Uterus (tissue), 4 donors: ENCODE results near the gene SNAP47. TPM values are rescaled to one million over a fixed set of nuclear protein-coding genes. Genes with fewer than 3 reads are reported as not detected.

Experiments
- DNase-seq, 2 donors: peaks; one replicate each; pipeline ENCODE4 v3.0.0-alpha.2; 2019 to 2020
- H3K27ac ChIP-seq, 2 donors: fragments of 200-600 bp; sonication (generic); 1 replicate in 1 of 2; 2 replicates in 1 of 2; pipeline ENCODE4 v1.5.1; 2016 to 2018
- H3K27me3 ChIP-seq, 2 donors: fragments of 200-600 bp; sonication (generic); one replicate each; pipeline ENCODE4 v1.5.1; 2018 to 2019; ENCODE audit warnings: control low read depth in 1 of 2
- H3K36me3 ChIP-seq, 2 donors: fragments of 200-600 bp; sonication (generic); one replicate each; pipeline ENCODE4 v1.5.1; 2019; ENCODE audit warnings: control low read depth in 1 of 2
- H3K4me1 ChIP-seq, 2 donors: fragments of 200-600 bp; sonication (generic); one replicate each; pipeline ENCODE4 v1.5.1; 2018 to 2019; ENCODE audit warnings: control low read depth in 1 of 2
- H3K4me3 ChIP-seq, 2 donors: fragments of 200-600 bp; sonication (generic); 1 replicate in 1 of 2; 2 replicates in 1 of 2; pipeline ENCODE4 v1.5.1; 2018 to 2019; ENCODE audit warnings: mild to moderate bottlenecking in 1 of 2
- H3K9me3 ChIP-seq, 2 donors: fragments of 200-600 bp; sonication (generic); one replicate each; pipeline ENCODE4 v1.5.1; 2019; ENCODE audit warnings: control low read depth in 1 of 2
- CTCF ChIP-seq, 4 experiments: fragments of 200-600 bp in 2 of 4; fragments of 450-650 bp in 2 of 4; sonication (generic) in 2 of 4; IDR thresholded peaks; one replicate each; pipeline ENCODE4 v1.5.1; 2016 to 2019; ENCODE audit warnings: antibody characterized with exemption in 4 of 4, mild to moderate bottlenecking in 2 of 4, moderate library complexity in 1 of 4
- POLR2A ChIP-seq, 2 donors: fragments of 450-650 bp; IDR thresholded peaks; one replicate each; pipeline ENCODE4 v1.6.1; 2016; ENCODE audit warnings: antibody characterized with exemption in 2 of 2, mild to moderate bottlenecking in 1 of 2, moderate library complexity in 1 of 2
- intact Hi-C: fragments of 100-400 bp; cut with DNase I; formaldehyde crosslinking; loops from one replicate; pipeline ENCODE4 v1.15.1; 2023; ENCODE audit warnings: low total_unique reads
- total RNA-seq, 4 donors: library from RNA; depleted of rRNA in 3 of 4; stranded (reverse); fragments of >200 nt in 3 of 4; gene quantifications; one replicate each; pipeline versions ENCODE4 v1.1.0 to v1.2.4, GENCODE V29; 2014 to 2023
- donor health status: DM: yes; HTN: yes; CAD: no.

SNAP47 gene
- total RNA-seq, 4 donors from 2014 or later: 33.3 to 75.5 (median 55.2) TPM

DNA sequence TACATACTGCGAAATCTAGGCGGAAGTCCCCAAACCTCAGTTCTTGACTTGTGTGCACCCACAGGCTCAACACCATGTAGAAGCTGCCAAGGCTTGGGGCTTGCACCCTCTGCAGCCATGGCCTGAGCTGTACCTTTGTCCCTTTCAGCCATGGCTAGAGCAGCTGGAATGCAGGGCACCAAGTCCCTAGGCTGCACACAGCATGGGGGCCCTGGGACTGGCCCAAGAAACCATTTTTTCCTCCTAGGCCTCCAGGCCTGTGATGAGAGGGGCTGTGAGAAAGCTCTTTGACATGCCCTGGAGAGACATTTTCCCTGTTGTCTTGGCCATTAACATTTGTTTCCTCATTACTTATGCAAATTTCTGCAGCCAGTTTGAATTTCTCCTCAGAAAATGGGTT lies 78.7 kb downstream of the SNAP47 start:
- intact Hi-C loops: no loop called here
- no peak overlapping the region for H3K27ac ChIP-seq
- peaks cover 0 to 8% of the 10 kb centered on the region in 2 donors for H3K9me3 ChIP-seq
- no peaks in the 10 kb centered on the region for H3K27me3 ChIP-seq
- no peak for DNase-seq
- H3K4me1 ChIP-seq: no peaks in the 10 kb centered on the region
- no peak overlapping the region for H3K4me3 ChIP-seq
- H3K36me3 ChIP-seq: no peaks in the 10 kb centered on the region
- TF ChIP-seq CTCF (IDR thresholded peaks at IDR 0.05) (no peak), POLR2A (IDR thresholded peaks at IDR 0.05) (no peak)

- DNase-seq: no peak
- Histone ChIP-seq H3K9me3 (peaks cover 0 to 8% of the 10 kb centered on the region in 2 donors), H3K36me3 (no peaks in the 10 kb centered on the region), H3K27me3 (no peaks in the 10 kb centered on the region), H3K27ac (no peak within 1 kb of the TSS), H3K4me1 (no peaks in the 10 kb centered on the region), H3K4me3 (no peak within 1 kb of the TSS)
- TF ChIP-seq POLR2A (IDR thresholded peaks at IDR 0.05) (no peak), CTCF (IDR thresholded peaks at IDR 0.05) (no peak)
- intact Hi-C loops: no loop called here
Measured at GRCh38 chr1:227815468-227816409, 80.5 kb downstream of the SNAP47 start, which contains the start of gene PRSS38. Gene PRSS38 (plus strand): TSS chr1:227815675. CDS start chr1:227815717, 42 bp downstream.

- Histone ChIP-seq H3K4me1 (no peaks in the 10 kb centered on the region), H3K36me3 (no peaks in the 10 kb centered on the region), H3K27me3 (no peaks in the 10 kb centered on the region), H3K27ac (no peak overlapping the region), H3K9me3 (peaks cover 0 to 8% of the 10 kb centered on the region in 2 donors), H3K4me3 (no peak overlapping the region)
- no peak for DNase-seq
- TF ChIP-seq POLR2A (IDR thresholded peaks at IDR 0.05): no peak
- TF ChIP-seq CTCF (IDR thresholded peaks at IDR 0.05): no peak
- intact Hi-C loops: no loop called here
Measured at GRCh38 chr1:227816750-227817446, 81.7 kb downstream of the SNAP47 start.

DNA sequence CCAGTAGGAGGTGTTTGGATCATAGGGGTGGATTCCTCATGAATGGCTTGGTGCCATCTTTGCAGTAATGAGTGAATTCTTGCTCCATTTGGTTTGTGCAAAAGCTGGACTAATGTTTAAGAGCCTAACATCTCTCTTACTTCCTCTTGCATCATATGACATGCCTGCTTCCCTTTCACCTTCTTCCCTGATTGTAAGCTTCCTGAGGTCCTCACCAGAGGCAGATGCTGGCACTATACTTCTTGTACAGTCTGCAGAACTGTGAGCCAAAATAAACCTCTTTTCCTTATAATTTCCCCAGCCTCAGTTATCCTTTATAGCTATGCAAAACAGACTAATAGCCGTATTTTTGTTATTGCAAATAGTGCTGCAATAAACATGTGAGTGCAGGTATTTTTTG lies 88.3 kb downstream of the SNAP47 start:
- no peak overlapping the region for H3K4me3 ChIP-seq
- DNase-seq: no peak
- intact Hi-C loops: no loop called here
- no peak for TF ChIP-seq CTCF (IDR thresholded peaks at IDR 0.05)
- no peak for TF ChIP-seq POLR2A (IDR thresholded peaks at IDR 0.05)
- H3K36me3 ChIP-seq: no peaks in the 10 kb centered on the region
- H3K4me1 ChIP-seq: no peaks in the 10 kb centered on the region
- no peaks in the 10 kb centered on the region for H3K9me3 ChIP-seq
- no peak overlapping the region for H3K27ac ChIP-seq
- no peaks in the 10 kb centered on the region for H3K27me3 ChIP-seq

GRCh38 chr1:227824204-227824603 lies 89.0 kb downstream of the SNAP47 start:
- Histone ChIP-seq H3K27ac (no peak overlapping the region), H3K4me1 (no peaks in the 10 kb centered on the region), H3K4me3 (no peak overlapping the region), H3K27me3 (no peaks in the 10 kb centered on the region), H3K36me3 (no peaks in the 10 kb centered on the region), H3K9me3 (no peaks in the 10 kb centered on the region)
- DNase-seq: no peak
- TF ChIP-seq CTCF (IDR thresholded peaks at IDR 0.05) (no peak), POLR2A (IDR thresholded peaks at IDR 0.05) (no peak)
- intact Hi-C loops: no loop called here
